Kidney capillary endothelial cell (primary cell): ENCODE measurements around the gene PLIN4.
"Not testable (repeated sequence)": the region's sequence is repeated elsewhere in the genome, so short reads cannot be mapped to it uniquely, and the experiment has no call there.

ENCODE experiments used
- DNase-seq: peaks from one replicate; pipeline ENCODE4 v3.0.0-alpha.2; 2018; ENCODE audit warnings: low spot score

Gene PLIN4

GRCh38 chr19:4543842-4544647 lies 25.8 kb upstream of the PLIN4 start:
- no peak for DNase-seq

- DNase-seq: no peak
These were observed 24.9 kb upstream of the PLIN4 start for GRCh38 chr19:4542896-4543841.

GRCh38 chr19:4541806-4542145 lies 23.5 kb upstream of the PLIN4 start:
- not testable (repeated sequence) for DNase-seq

- DNase-seq: no peak
These were observed 23.0 kb upstream of the PLIN4 start for GRCh38 chr19:4541114-4541805.

GRCh38 chr19:4539693-4540581 lies 21.7 kb upstream of the PLIN4 start, which contains the start of gene LRG1:
Gene LRG1 (minus strand): TSS chr19:4540036. CDS start chr19:4540013, 23 bp downstream.
- no peak for DNase-seq

GRCh38 chr19:4539169-4539692 lies 20.9 kb upstream of the PLIN4 start:
- DNase-seq: no peak

- DNase-seq: no peak
These were observed 20.3 kb upstream of the PLIN4 start for GRCh38 chr19:4538601-4538954.

GRCh38 chr19:4537953-4538600 lies 19.8 kb upstream of the PLIN4 start:
- DNase-seq: no peak

- no peak for DNase-seq
These were observed 18.5 kb upstream of the PLIN4 start for GRCh38 chr19:4536798-4537197.

GRCh38 chr19:4534836-4535658 lies 16.8 kb upstream of the PLIN4 start, which contains the start of gene PLIN5:
Gene PLIN5 (minus strand): TSS chr19:4535224. CDS start chr19:4534074, 1,150 bp downstream.
- DNase-seq: no peak

GRCh38 chr19:4533835-4534424 lies 15.6 kb upstream of the PLIN4 start:
- DNase-seq: no peak

GRCh38 chr19:4533334-4533733 lies 15.0 kb upstream of the PLIN4 start:
- no peak for DNase-seq

GRCh38 chr19:4531562-4532165 lies 13.4 kb upstream of the PLIN4 start:
- no peak for DNase-seq

GRCh38 chr19:4529924-4530522 lies 11.7 kb upstream of the PLIN4 start:
- DNase-seq: no peak

GRCh38 chr19:4528843-4529242 lies 10.6 kb upstream of the PLIN4 start:
- DNase-seq: no peak

- DNase-seq: not testable (repeated sequence)
These were observed 9.1 kb upstream of the PLIN4 start for GRCh38 chr19:4527377-4527776.

- DNase-seq: no peak
These were observed 7.3 kb upstream of the PLIN4 start for GRCh38 chr19:4525563-4526002.
